GM21447 (cell line): Measurements from ENCODE around the gene KRT1.

Experiments used
- ATAC-seq: cut with Tn5 transposase; IDR thresholded peaks from one replicate; pipeline ENCODE4 v1.9.1; 2021; ENCODE audit not compliant: unreplicated experiment

The KRT1 gene

GRCh38 chr12:52699373-52699772 lies 19.2 kb upstream of the KRT1 start:
- no peak for ATAC-seq

GRCh38 chr12:52698651-52699340 lies 18.6 kb upstream of the KRT1 start:
- no peak for ATAC-seq

GRCh38 chr12:52697058-52697582 lies 16.9 kb upstream of the KRT1 start:
- ATAC-seq, result no peak

GRCh38 chr12:52696588-52696987 lies 16.4 kb upstream of the KRT1 start:
- no peak for ATAC-seq

GRCh38 chr12:52695039-52695438 lies 14.8 kb upstream of the KRT1 start:
- no peak for ATAC-seq

GRCh38 chr12:52694151-52694550 lies 13.9 kb upstream of the KRT1 start:
- ATAC-seq, result no peak

GRCh38 chr12:52693261-52693660 lies 13.1 kb upstream of the KRT1 start:
- ATAC-seq, result no peak

GRCh38 chr12:52692254-52692653 lies 12.0 kb upstream of the KRT1 start:
- no peak for ATAC-seq

GRCh38 chr12:52691841-52692150 lies 11.6 kb upstream of the KRT1 start:
- no peak for ATAC-seq

- no peak for ATAC-seq
Measured at GRCh38 chr12:52691076-52691840, 11.1 kb upstream of the KRT1 start.

GRCh38 chr12:52690351-52691075 lies 10.3 kb upstream of the KRT1 start:
- ATAC-seq, result no peak

GRCh38 chr12:52689936-52690335 lies 9.7 kb upstream of the KRT1 start:
- ATAC-seq, result no peak

GRCh38 chr12:52689239-52689638 lies 9.0 kb upstream of the KRT1 start:
- ATAC-seq, result no peak

GRCh38 chr12:52688481-52688880 lies 8.3 kb upstream of the KRT1 start:
- no peak for ATAC-seq

- no peak for ATAC-seq
Measured at GRCh38 chr12:52687497-52688385, 7.5 kb upstream of the KRT1 start.

GRCh38 chr12:52686756-52687487 lies 6.7 kb upstream of the KRT1 start:
- no peak for ATAC-seq

- ATAC-seq, result no peak
Measured at GRCh38 chr12:52686063-52686462, 5.9 kb upstream of the KRT1 start.

GRCh38 chr12:52685406-52685890 lies 5.2 kb upstream of the KRT1 start:
- no peak for ATAC-seq

GRCh38 chr12:52684431-52684830 lies 4.2 kb upstream of the KRT1 start:
- ATAC-seq, result no peak
